GM18498 (cell line): ENCODE measurements around the gene IL20RB.

Source experiments
- ATAC-seq: cut with Tn5 transposase; IDR thresholded peaks from one replicate; pipeline ENCODE4 v1.9.1; 2021; ENCODE audit warnings: mild to moderate bottlenecking, moderate library complexity; ENCODE audit not compliant: unreplicated experiment

Gene IL20RB

GRCh38 chr3:137026701-137027100 is 68.9 kb downstream of the IL20RB start:
- ATAC-seq, result no peak

- peak; percentile 85 for ATAC-seq
These were observed 74.8 kb downstream of the IL20RB start for GRCh38 chr3:137032465-137033120.

GRCh38 chr3:137035631-137036030 is 77.8 kb downstream of the IL20RB start:
- ATAC-seq, result no peak

- ATAC-seq, result no peak
These were observed 81.8 kb downstream of the IL20RB start for GRCh38 chr3:137039570-137039969.

- no peak for ATAC-seq
These were observed 83.5 kb downstream of the IL20RB start for GRCh38 chr3:137041251-137041650.

- no peak for ATAC-seq
These were observed 83.9 kb downstream of the IL20RB start for GRCh38 chr3:137041686-137042085.

- ATAC-seq, result no peak
These were observed 89.0 kb downstream of the IL20RB start for GRCh38 chr3:137046747-137047146.

- no peak for ATAC-seq
These were observed 89.5 kb downstream of the IL20RB start for GRCh38 chr3:137047240-137047639.

GRCh38 chr3:137050281-137050680 is 92.5 kb downstream of the IL20RB start:
- no peak for ATAC-seq

- no peak for ATAC-seq
These were observed 94.5 kb downstream of the IL20RB start for GRCh38 chr3:137052298-137052697.
